ENCODE measurements around the gene FSHR.

DNA sequence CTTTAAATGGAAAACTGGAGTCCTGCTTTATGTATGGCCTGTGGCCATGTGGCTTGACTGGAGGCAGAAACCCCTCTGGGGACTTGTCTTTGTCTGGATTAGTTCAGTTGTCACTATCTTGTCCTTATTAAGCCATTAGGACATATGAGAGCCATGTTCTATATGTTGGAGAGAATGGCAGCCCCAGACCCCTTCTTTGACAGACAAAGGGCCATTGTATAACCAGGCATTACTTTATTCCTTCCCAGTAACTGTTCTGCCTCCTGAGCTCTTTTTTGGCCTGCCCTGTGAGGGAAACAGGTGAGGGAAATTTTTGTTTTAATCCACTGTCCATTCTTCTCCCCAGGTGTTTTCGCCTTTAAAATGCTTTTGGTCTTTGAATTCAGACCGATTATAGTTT, 43.3 kb downstream of the FSHR start:
- TF ChIP-seq RARB (CRISPR knock-in tag; IDR thresholded peaks at IDR 0.05) = no peak
- no peak for TF ChIP-seq PATZ1 (CRISPR knock-in tag; IDR thresholded peaks at IDR 0.05; ENCODE audit: borderline replicate concordance)
- TF ChIP-seq, protein P1, sequence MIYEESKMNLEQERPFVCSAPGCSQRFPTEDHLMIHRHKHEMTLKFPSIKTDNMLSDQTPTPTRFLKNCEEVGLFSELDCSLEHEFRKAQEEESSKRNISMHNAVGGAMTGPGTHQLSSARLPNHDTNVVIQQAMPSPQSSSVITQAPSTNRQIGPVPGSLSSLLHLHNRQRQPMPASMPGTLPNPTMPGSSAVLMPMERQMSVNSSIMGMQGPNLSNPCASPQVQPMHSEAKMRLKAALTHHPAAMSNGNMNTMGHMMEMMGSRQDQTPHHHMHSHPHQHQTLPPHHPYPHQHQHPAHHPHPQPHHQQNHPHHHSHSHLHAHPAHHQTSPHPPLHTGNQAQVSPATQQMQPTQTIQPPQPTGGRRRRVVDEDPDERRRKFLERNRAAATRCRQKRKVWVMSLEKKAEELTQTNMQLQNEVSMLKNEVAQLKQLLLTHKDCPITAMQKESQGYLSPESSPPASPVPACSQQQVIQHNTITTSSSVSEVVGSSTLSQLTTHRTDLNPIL (CRISPR knock-in tag; IDR thresholded peaks at IDR 0.05; ENCODE audit: low read depth) = no peak
- TF ChIP-seq ZFP30 (CRISPR knock-in tag; IDR thresholded peaks at IDR 0.05) = no peak
- no peak for TF ChIP-seq ZFP3 (CRISPR knock-in tag; IDR thresholded peaks at IDR 0.05)
- no peak for TF ChIP-seq ZNF8 (CRISPR knock-in tag; IDR thresholded peaks at IDR 0.05)
- no peak for TF ChIP-seq GLIS3 (CRISPR knock-in tag; IDR thresholded peaks at IDR 0.05)
- no peak for TF ChIP-seq BACH2 (CRISPR knock-in tag; IDR thresholded peaks at IDR 0.05; ENCODE audit: borderline replicate concordance)
- TF ChIP-seq SNAI2 (CRISPR knock-in tag; IDR thresholded peaks at IDR 0.05) = no peak

Measured in SK-N-SH treated with all-trans-retinoic acid at 6 μM for 48 hours (cell line).